ENCODE data around the gene UBE3C. TPM values are rescaled to one million over a fixed set of nuclear protein-coding genes. Genes with fewer than 3 reads are reported as not detected.

The UBE3C gene
- total RNA-seq, 1 experiment from 2014 or later: 87.6 TPM

GRCh38 chr7:157188091-157188665 lies 49.5 kb downstream of the UBE3C start:
- BruUV-seq (replicated peaks): TSS peak; percentile 38
- POLR2A ChIA-PET: no interaction called here
- CTCF ChIA-PET: no interaction called here
- Histone ChIP-seq H3K4me3 (ENCODE audit: low read depth in 2 of 2, low read length in 2 of 2) (no peak overlapping the region), H3K4me1 (ENCODE audit: control insufficient read depth, insufficient read depth, low read length) (no peaks in the 10 kb centered on the region), H3K27ac (ENCODE audit: low read length) (no peak overlapping the region), H3K9me3 (ENCODE audit: control insufficient read depth, insufficient read depth, low read depth, low read length) (no peaks in the 10 kb centered on the region), H3K27me3 (ENCODE audit: control insufficient read depth, insufficient read depth, low read length) (no peaks in the 10 kb centered on the region), H3K36me3 (ENCODE audit: control insufficient read depth, insufficient read depth, low read length) (peaks cover 45% of the 10 kb centered on the region)
- DNase-seq (ENCODE audit: low read depth, low spot score) (no peak), ATAC-seq (no peak)
- TF ChIP-seq TCF7L2 (IDR thresholded peaks at IDR 0.05; ENCODE audit: low read depth, low read length) (no peak), CTCF (IDR thresholded peaks at IDR 0.05) (no peak), POLR2AphosphoS5 (IDR thresholded peaks at IDR 0.05; ENCODE audit: low read depth, low read length) (no peak), REST (IDR thresholded peaks at IDR 0.05; ENCODE audit: insufficient read depth in 1 of 2, low read depth in 2 of 2, low read length in 1 of 2) (no peak), SIN3A (IDR thresholded peaks at IDR 0.05; ENCODE audit: borderline replicate concordance, insufficient read depth, low read depth, low read length) (no peak)
- intact Hi-C loops (cut with micrococcal nuclease; ENCODE audit: unreplicated experiment) (no loop called here), in situ Hi-C loops (cut with HindIII; ENCODE audit: low pct_unique_long_range_greater_than_20kb, low sequenced_read_pairs) (no loop called here)

DNA sequence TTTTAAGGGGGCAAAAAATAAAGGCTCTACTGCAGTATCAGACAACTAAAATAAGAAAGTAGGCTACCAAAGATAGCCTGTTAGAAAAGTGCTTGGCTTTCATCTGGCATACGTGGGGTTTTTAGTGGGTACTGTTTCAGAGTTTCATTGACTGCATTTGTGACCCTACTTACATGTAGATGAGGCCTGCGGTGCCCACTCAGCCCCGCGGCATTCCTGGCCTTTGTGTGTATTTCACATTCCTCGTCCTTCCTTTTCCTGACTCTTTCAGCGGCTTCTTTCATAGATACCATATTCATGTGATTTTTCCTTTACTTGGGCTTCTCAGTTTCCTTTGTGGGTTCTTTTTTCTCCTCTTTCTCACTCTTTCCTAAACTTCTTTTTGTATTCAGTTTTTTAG lies 50.7 kb downstream of the UBE3C start:
- H3K27ac ChIP-seq (ENCODE audit: low read length): no peak overlapping the region
- TF ChIP-seq TCF7L2 (IDR thresholded peaks at IDR 0.05; ENCODE audit: low read depth, low read length) (no peak), SIN3A (IDR thresholded peaks at IDR 0.05; ENCODE audit: borderline replicate concordance, insufficient read depth, low read depth, low read length) (no peak), REST (IDR thresholded peaks at IDR 0.05; ENCODE audit: insufficient read depth in 1 of 2, low read depth in 2 of 2, low read length in 1 of 2) (no peak), POLR2AphosphoS5 (IDR thresholded peaks at IDR 0.05; ENCODE audit: low read depth, low read length) (no peak), CTCF (IDR thresholded peaks at IDR 0.05) (no peak)
- CTCF ChIA-PET: interaction anchor here (0.6 kb wide), 1 partner anchor 42 kb away, joined by 4 read pairs; no protein-coding TSS in a partner anchor
- BruUV-seq (replicated peaks): no TSS peak
- no peak overlapping the region for H3K4me3 ChIP-seq (ENCODE audit: low read depth in 2 of 2, low read length in 2 of 2)
- H3K27me3 ChIP-seq (ENCODE audit: control insufficient read depth, insufficient read depth, low read length): no peaks in the 10 kb centered on the region
- POLR2A ChIA-PET: no interaction called here
- no peaks in the 10 kb centered on the region for H3K4me1 ChIP-seq (ENCODE audit: control insufficient read depth, insufficient read depth, low read length)
- ATAC-seq (no peak), DNase-seq (ENCODE audit: low read depth, low spot score) (no peak)
- H3K9me3 ChIP-seq (ENCODE audit: control insufficient read depth, insufficient read depth, low read depth, low read length): no peaks in the 10 kb centered on the region
- intact Hi-C loops (cut with micrococcal nuclease; ENCODE audit: unreplicated experiment) (no loop called here), in situ Hi-C loops (cut with HindIII; ENCODE audit: low pct_unique_long_range_greater_than_20kb, low sequenced_read_pairs) (no loop called here)
- H3K36me3 ChIP-seq (ENCODE audit: control insufficient read depth, insufficient read depth, low read length): peaks cover 42% of the 10 kb centered on the region

Measured in Panc1 (cell line).